ENCODE data around the gene MRPS9.

MRPS9 gene

GRCh38 chr2:105037572-105038382 is at the start of gene MRPS9:
Gene MRPS9, plus strand, starts transcription at chr2:105038069. Its CDS starts 24 bp downstream, at chr2:105038093.
- Mint-ChIP-seq H3K27ac (peak within 1 kb of the TSS; percentile 88), H3K9me3 (peaks cover 5% of the 10 kb centered on the region), H3K4me1 (peaks cover 38% of the 10 kb centered on the region), H3K27me3 (ENCODE audit: low read depth, poor library complexity) (no peaks in the 10 kb centered on the region), H3K36me3 (ENCODE audit: low read depth) (peaks cover 15% of the 10 kb centered on the region), H3K4me3 (peak within 1 kb of the TSS; percentile 91)
- peak; percentile 99 for DNase-seq
- TF ChIP-seq CTCF (IDR thresholded peaks at IDR 0.05) = no peak

GRCh38 chr2:105005181-105005951 is 32.5 kb upstream of the MRPS9 start:
- H3K9me3 Mint-ChIP-seq = peaks cover 28% of the 10 kb centered on the region
- TF ChIP-seq CTCF (IDR thresholded peaks at IDR 0.05) = no peak
- no peak overlapping the region for H3K4me3 Mint-ChIP-seq
- H3K27ac Mint-ChIP-seq = no peak overlapping the region
- peaks cover 6% of the 10 kb centered on the region for H3K4me1 Mint-ChIP-seq
- DNase-seq = no peak
- peaks cover 4% of the 10 kb centered on the region for H3K27me3 Mint-ChIP-seq (ENCODE audit: low read depth, poor library complexity)
- H3K36me3 Mint-ChIP-seq (ENCODE audit: low read depth) = no peaks in the 10 kb centered on the region

- Mint-ChIP-seq H3K4me1 (no peaks in the 10 kb centered on the region), H3K4me3 (no peak overlapping the region), H3K9me3 (peaks cover 34% of the 10 kb centered on the region), H3K36me3 (ENCODE audit: low read depth) (no peaks in the 10 kb centered on the region), H3K27me3 (ENCODE audit: low read depth, poor library complexity) (peaks cover 8% of the 10 kb centered on the region), H3K27ac (no peak overlapping the region)
- TF ChIP-seq CTCF (IDR thresholded peaks at IDR 0.05) = no peak
- no peak for DNase-seq
These were observed 30.5 kb upstream of the MRPS9 start for GRCh38 chr2:105007367-105007766.

GRCh38 chr2:105032476-105032875 is 5.4 kb upstream of the MRPS9 start:
- no peak for TF ChIP-seq CTCF (IDR thresholded peaks at IDR 0.05)
- Mint-ChIP-seq H3K27ac (no peak overlapping the region), H3K27me3 (ENCODE audit: low read depth, poor library complexity) (no peaks in the 10 kb centered on the region), H3K9me3 (peaks cover 39% of the 10 kb centered on the region), H3K36me3 (ENCODE audit: low read depth) (peaks cover 11% of the 10 kb centered on the region), H3K4me3 (no peak overlapping the region), H3K4me1 (peaks cover 11% of the 10 kb centered on the region)
- no peak for DNase-seq

GRCh38 chr2:105034170-105034569 is 3.7 kb upstream of the MRPS9 start:
- Mint-ChIP-seq H3K27me3 (ENCODE audit: low read depth, poor library complexity) (no peaks in the 10 kb centered on the region), H3K36me3 (ENCODE audit: low read depth) (peaks cover 11% of the 10 kb centered on the region), H3K4me1 (peaks cover 22% of the 10 kb centered on the region), H3K9me3 (peaks cover 31% of the 10 kb centered on the region), H3K4me3 (no peak overlapping the region), H3K27ac (no peak overlapping the region)
- TF ChIP-seq CTCF (IDR thresholded peaks at IDR 0.05) = no peak
- DNase-seq = no peak

Data from nephron progenitor cell (in vitro differentiated cells).